Measurements from ENCODE around the gene SLC66A2. TPM values are rescaled to one million over a fixed set of nuclear protein-coding genes. Genes with fewer than 3 reads are reported as not detected.
A peak's percentile ranks its signal among the peaks of the same experiment; 100 is the strongest.

Gene SLC66A2
- total and polyA plus RNA-seq, 10 of the 15 experiments (the other 5 are each of a cell fraction or from before 2014, with no cell fraction given), result 0.69 to 42.5 (median 14.8) TPM

- no peak for TF ChIP-seq PKNOX1 (IDR thresholded peaks at IDR 0.05)
- no peak for TF ChIP-seq CEBPB (IDR thresholded peaks at IDR 0.05; ENCODE audit: borderline replicate concordance in 1 of 2, low read depth in 2 of 2, low read length in 2 of 2)
- H4K20me1 ChIP-seq (ENCODE audit: control insufficient read depth, insufficient read depth), result no peaks in the 10 kb centered on the region
- no peak for ATAC-seq
Observed at GRCh38 chr18:79901665-79902064, 49.8 kb downstream of the SLC66A2 start.

GRCh38 chr18:79900610-79901570 is 50.6 kb downstream of the SLC66A2 start:
- Histone ChIP-seq H3K36me3 (ENCODE audit: control insufficient read depth in 2 of 2, insufficient read depth in 2 of 2, low read length in 1 of 2) (peaks cover 0 to 8% of the 10 kb centered on the region in 2 experiments; a peak in 2 of 4 replicates), H2AFZ (ENCODE audit: control insufficient read depth, low read depth, low read length) (no peak overlapping the region), H3K27me3 (replicated peaks in 1 of 2; ENCODE audit: control insufficient read depth in 2 of 2, insufficient read depth in 2 of 2, low read length in 1 of 2) (no peaks in the 10 kb centered on the region), H3K79me2 (ENCODE audit: control insufficient read depth, insufficient read depth, low read length) (no peaks in the 10 kb centered on the region), H3K9ac (ENCODE audit: control insufficient read depth, insufficient read depth, low read length) (no peak overlapping the region), H3K4me2 (ENCODE audit: control insufficient read depth, insufficient read depth) (no peak overlapping the region), H3K4me3 (no peak overlapping the region), H3K27ac (ENCODE audit: control insufficient read depth, insufficient read depth) (no peak overlapping the region), H3K4me1 (ENCODE audit: control insufficient read depth, insufficient read depth, low read length) (no peaks in the 10 kb centered on the region), H3K9me3 (replicated peaks; ENCODE audit: control insufficient read depth, insufficient read depth, low read length) (peaks cover 7% of the 10 kb centered on the region; the same call in 1 of the 3 replicates), H4K20me1 (ENCODE audit: control insufficient read depth, insufficient read depth) (no peaks in the 10 kb centered on the region)
- in situ Hi-C loops (cut with MboI), result no loop called here
- no TSS peak for BruUV-seq (replicated peaks)
- ATAC-seq, result no peak
- POLR2A ChIA-PET, result no interaction called here
- 97% methylated on average over 28 of the region's 28 CpGs for WGBS (ENCODE audit: insufficient coverage, insufficient replicate concordance, low lambda C conversion rate, missing lambda C conversion rate)
- 0 out of 2 replicates have a peak, but pooled peaks have one; percentile 15 for TF ChIP-seq POLR2A (IDR thresholded peaks at IDR 0.05; ENCODE audit: low read depth, low read length)
- TF ChIP-seq ZNF592 (IDR thresholded peaks at IDR 0.05), result no peak
- CTCF ChIA-PET, result no interaction called here
- SMC1A ChIA-PET (ENCODE audit: uncharacterized antibody, unreplicated experiment), result no interaction called here
- no peak for FAIRE-seq
- intact Hi-C loops (cut with micrococcal nuclease; ENCODE audit: unreplicated experiment), result no loop called here
- no peak for DNase-seq (ENCODE audit: low read depth, low spot score)
- RAD21 ChIA-PET (ENCODE audit: unreplicated experiment), result no interaction called here

More at GRCh38 chr18:79901665-79902064, 49.8 kb downstream of the SLC66A2 start:
- H3K79me2 ChIP-seq (ENCODE audit: control insufficient read depth, insufficient read depth, low read length), result no peaks in the 10 kb centered on the region
- ChIA-PET CTCF (no interaction called here), RAD21 (ENCODE audit: unreplicated experiment) (no interaction called here), POLR2A (no interaction called here), SMC1A (ENCODE audit: uncharacterized antibody, unreplicated experiment) (no interaction called here)
- BruUV-seq (replicated peaks), result no TSS peak
- no peak overlapping the region for H3K4me3 ChIP-seq
- no peak overlapping the region for H3K4me2 ChIP-seq (ENCODE audit: control insufficient read depth, insufficient read depth)
- H3K27ac ChIP-seq (ENCODE audit: control insufficient read depth, insufficient read depth), result no peak overlapping the region
- no peak overlapping the region for H2AFZ ChIP-seq (ENCODE audit: control insufficient read depth, low read depth, low read length)
- H3K27me3 ChIP-seq (replicated peaks in 1 of 2; ENCODE audit: control insufficient read depth in 2 of 2, insufficient read depth in 2 of 2, low read length in 1 of 2), result no peaks in the 10 kb centered on the region
- intact Hi-C loops (cut with micrococcal nuclease; ENCODE audit: unreplicated experiment), result no loop called here
- H3K9ac ChIP-seq (ENCODE audit: control insufficient read depth, insufficient read depth, low read length), result no peak overlapping the region
- DNase-seq (ENCODE audit: low read depth, low spot score), result no peak
- peaks cover 2% of the 10 kb centered on the region; the same call in 1 of the 2 replicates for H3K4me1 ChIP-seq (ENCODE audit: control insufficient read depth, insufficient read depth, low read length)
- in situ Hi-C loops (cut with MboI), result no loop called here
- peaks cover 7% of the 10 kb centered on the region; the same call in 1 of the 3 replicates for H3K9me3 ChIP-seq (replicated peaks; ENCODE audit: control insufficient read depth, insufficient read depth, low read length)
- 97% methylated on average over 12 of the region's 13 CpGs for WGBS (ENCODE audit: insufficient coverage, insufficient replicate concordance, low lambda C conversion rate, missing lambda C conversion rate)
- H3K36me3 ChIP-seq (ENCODE audit: control insufficient read depth in 2 of 2, insufficient read depth in 2 of 2, low read length in 1 of 2), result peaks cover 0 to 8% of the 10 kb centered on the region in 2 experiments; a peak in 2 of 4 replicates
- FAIRE-seq, result no peak

Measured in GM12878 (cell line).